HEK293 (cell line): Measurements from ENCODE around the gene CLCNKB.
"Not testable (repeated sequence)": the region's sequence is repeated elsewhere in the genome, so short reads cannot be mapped to it uniquely, and the experiment has no call there.

Experiments
- CTCF ChIA-PET: fragments of 350-600 bp; formaldehyde crosslinking; extraction: SDS; loops from one replicate; lab custom pipeline; 2021; ENCODE audit warnings: antibody characterized with exemption; lab: Yijun Ruan, JAX
- POLR2A ChIA-PET: fragments of 300-600 bp; formaldehyde crosslinking; extraction: SDS; loops from one replicate; lab custom pipeline; 2020; ENCODE audit warnings: antibody characterized with exemption, inconsistent platforms; lab: Yijun Ruan, JAX
- H3K27ac ChIP-seq: fragments of 200-500 bp; sonication (Bioruptor generic); 2 replicates; pipeline ENCODE4 v1.5.1; 2014; ENCODE audit warnings: low read depth, low read length, control low read depth, inconsistent platforms; ENCODE audit errors: extremely low read depth
- H3K36me3 ChIP-seq, 2 experiments: fragments of 200-500 bp in 1 of 2; sonication (Bioruptor generic) in 1 of 2; 1 replicate in 1 of 2; 2 replicates in 1 of 2; pipeline ENCODE4 v1.5.1; 2014 to 2017; ENCODE audit warnings: inconsistent platforms in 2 of 2, low read length in 2 of 2; ENCODE audit not compliant: control insufficient read depth in 2 of 2, insufficient read depth in 1 of 2
- H3K4me1 ChIP-seq: fragments of 200-500 bp; sonication (Bioruptor generic); 2 replicates; pipeline ENCODE4 v1.5.1; 2014; ENCODE audit warnings: mild to moderate bottlenecking, low read length, inconsistent platforms; ENCODE audit not compliant: control insufficient read depth, insufficient read depth
- H3K4me3 ChIP-seq: 2 replicates; pipeline ENCODE4 v1.5.1; 2011; ENCODE audit warnings: low read depth, mild to moderate bottlenecking, control low read depth, low read length, moderate library complexity
- H3K9me3 ChIP-seq: fragments of 200-500 bp; sonication (Bioruptor generic); 2 replicates; pipeline ENCODE4 v1.5.1; 2014; ENCODE audit warnings: low read depth, low read length, inconsistent platforms; ENCODE audit not compliant: control insufficient read depth, insufficient read depth
- BCL11B ChIP-seq: fragments of 450-650 bp; formaldehyde crosslinking; IDR thresholded peaks from 2 replicates; pipeline ENCODE4 v1.5.1; 2016; ENCODE audit warnings: low read depth, missing biosample characterization, missing genetic modification characterization
- GLIS1 ChIP-seq: fragments of 450-650 bp; formaldehyde crosslinking; IDR thresholded peaks from 2 replicates; pipeline ENCODE4 v1.5.1; 2016; ENCODE audit warnings: missing biosample characterization, missing genetic modification characterization
- GLIS2 ChIP-seq: fragments of 450-650 bp; formaldehyde crosslinking; IDR thresholded peaks from 2 replicates; pipeline ENCODE4 v1.5.1; 2016; ENCODE audit warnings: missing biosample characterization, missing genetic modification characterization
- HOXA7 ChIP-seq: sonication (generic); formaldehyde crosslinking; IDR thresholded peaks from 2 replicates; pipeline ENCODE4 v1.8.1; 2022; ENCODE audit warnings: missing genetic modification reagents, borderline replicate concordance
- SETDB1 ChIP-seq: IDR thresholded peaks from one replicate; pipeline ENCODE4 v1.6.1; 2017; ENCODE audit warnings: mild to moderate bottlenecking, low read length, moderate library complexity, mixed read lengths; ENCODE audit not compliant: insufficient read length
- ZBTB44 ChIP-seq: fragments of 450-650 bp; IDR thresholded peaks from 2 replicates; pipeline ENCODE4 v1.5.1; 2018; ENCODE audit warnings: missing biosample characterization, mild to moderate bottlenecking, missing genetic modification characterization
- ZIC2 ChIP-seq: fragments of 450-650 bp; formaldehyde crosslinking; IDR thresholded peaks from 2 replicates; pipeline ENCODE4 v1.5.1; 2016; ENCODE audit warnings: missing biosample characterization, missing genetic modification characterization
- ZNF121 ChIP-seq: fragments of 450-650 bp; formaldehyde crosslinking; IDR thresholded peaks from 2 replicates; pipeline ENCODE4 v1.5.1; 2016; ENCODE audit warnings: missing biosample characterization, missing genetic modification characterization
- ZNF133 ChIP-seq: fragments of 450-650 bp; formaldehyde crosslinking; IDR thresholded peaks from 2 replicates; pipeline ENCODE4 v1.5.1; 2016; ENCODE audit warnings: missing biosample characterization, missing genetic modification characterization
- ZNF211 ChIP-seq: fragments of 450-650 bp; formaldehyde crosslinking; IDR thresholded peaks from 2 replicates; pipeline ENCODE4 v1.5.1; 2016; ENCODE audit warnings: low read depth, missing biosample characterization, missing genetic modification characterization
- ZNF214 ChIP-seq: fragments of 450-650 bp; formaldehyde crosslinking; IDR thresholded peaks from 2 replicates; pipeline ENCODE4 v1.5.1; 2017; ENCODE audit warnings: missing biosample characterization, mild to moderate bottlenecking, missing genetic modification characterization, borderline replicate concordance
- ZNF223 ChIP-seq: fragments of 450-650 bp; formaldehyde crosslinking; IDR thresholded peaks from 2 replicates; pipeline ENCODE4 v1.5.1; 2016; ENCODE audit warnings: missing biosample characterization, missing genetic modification characterization
- ZNF274 ChIP-seq, 2 experiments: fragments of 200-500 bp in 1 of 2; fragments of 450-650 bp in 1 of 2; sonication (Bioruptor generic) in 1 of 2; formaldehyde crosslinking in 1 of 2; IDR thresholded peaks; 2 replicates each; pipeline versions ENCODE4 v1.5.1 to v1.6.1; 2014 to 2016; ENCODE audit warnings: borderline replicate concordance in 1 of 2, inconsistent platforms in 1 of 2, low read length in 1 of 2, missing biosample characterization in 1 of 2, missing genetic modification characterization in 1 of 2
- ZNF292 ChIP-seq: fragments of 450-650 bp; formaldehyde crosslinking; IDR thresholded peaks from 2 replicates; pipeline ENCODE4 v1.5.1; 2016; ENCODE audit warnings: low read depth, missing biosample characterization, missing genetic modification characterization, borderline replicate concordance
- ZNF510 ChIP-seq: fragments of 450-650 bp; formaldehyde crosslinking; IDR thresholded peaks from 2 replicates; pipeline ENCODE4 v1.5.1; 2018; ENCODE audit warnings: mild to moderate bottlenecking, missing genetic modification characterization, missing biosample characterization; ENCODE audit not compliant: insufficient replicate concordance
- ZNF664 ChIP-seq: fragments of 450-650 bp; formaldehyde crosslinking; IDR thresholded peaks from 2 replicates; pipeline ENCODE4 v1.5.1; 2016; ENCODE audit warnings: missing biosample characterization, missing genetic modification characterization
- ZSCAN30 ChIP-seq: fragments of 450-650 bp; IDR thresholded peaks from 2 replicates; pipeline ENCODE4 v1.5.1; 2018; ENCODE audit warnings: missing biosample characterization, mild to moderate bottlenecking, missing genetic modification characterization, moderate library complexity

Gene CLCNKB

DNA sequence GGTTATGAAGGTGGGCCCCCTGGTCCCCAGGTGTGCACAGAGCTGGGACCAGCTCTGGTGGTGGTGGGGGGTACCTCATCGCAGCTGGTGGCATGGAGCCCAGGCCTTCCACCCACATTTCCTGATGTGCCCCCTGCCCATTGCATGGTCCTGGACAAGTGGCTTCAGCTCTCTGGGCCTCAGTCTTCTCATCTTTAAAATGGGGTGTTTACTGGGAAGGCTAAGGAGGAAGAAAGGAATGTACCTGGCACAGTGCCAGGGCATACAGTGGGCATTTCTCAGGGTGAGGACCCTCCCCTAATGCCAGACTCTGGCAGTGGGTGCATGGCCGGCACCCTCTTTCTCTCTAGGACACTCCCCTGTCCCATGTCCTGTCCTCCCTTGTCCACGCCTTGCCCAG is 7.5 kb downstream of the CLCNKB start:
- Histone ChIP-seq H3K27ac (no peak overlapping the region), H3K4me1 (no peaks in the 10 kb centered on the region), H3K9me3 (no peaks in the 10 kb centered on the region), H3K36me3 (no peaks in the 10 kb centered on the region), H3K4me3 (no peak overlapping the region)
- ChIA-PET POLR2A (no interaction called here), CTCF (no interaction called here)
- TF ChIP-seq ZNF133 (no peak), ZNF292 (tag by site-specific recombination) (no peak), ZSCAN30 (tag by site-specific recombination) (no peak), BCL11B (tag by site-specific recombination) (no peak), ZNF223 (no peak), ZBTB44 (tag by site-specific recombination) (no peak), ZIC2 (no peak), ZNF274 (IDR thresholded peaks at IDR 0.05; ENCODE audit: low read length) (no peak), ZNF274 (tag by site-specific recombination; IDR thresholded peaks at IDR 0.05; ENCODE audit: borderline replicate concordance) (no peak)

GRCh38 chr1:16051949-16052348 is 8.4 kb downstream of the CLCNKB start:
- H3K9me3 ChIP-seq, H3K4me1 ChIP-seq, POLR2A ChIA-PET, H3K36me3 ChIP-seq, H3K27ac ChIP-seq, H3K4me3 ChIP-seq: not testable (repeated sequence)
- CTCF ChIA-PET = interaction anchor here (5.3 kb wide), 1 partner anchor 43 kb away, joined by 47 read pairs; no protein-coding TSS in a partner anchor

DNA sequence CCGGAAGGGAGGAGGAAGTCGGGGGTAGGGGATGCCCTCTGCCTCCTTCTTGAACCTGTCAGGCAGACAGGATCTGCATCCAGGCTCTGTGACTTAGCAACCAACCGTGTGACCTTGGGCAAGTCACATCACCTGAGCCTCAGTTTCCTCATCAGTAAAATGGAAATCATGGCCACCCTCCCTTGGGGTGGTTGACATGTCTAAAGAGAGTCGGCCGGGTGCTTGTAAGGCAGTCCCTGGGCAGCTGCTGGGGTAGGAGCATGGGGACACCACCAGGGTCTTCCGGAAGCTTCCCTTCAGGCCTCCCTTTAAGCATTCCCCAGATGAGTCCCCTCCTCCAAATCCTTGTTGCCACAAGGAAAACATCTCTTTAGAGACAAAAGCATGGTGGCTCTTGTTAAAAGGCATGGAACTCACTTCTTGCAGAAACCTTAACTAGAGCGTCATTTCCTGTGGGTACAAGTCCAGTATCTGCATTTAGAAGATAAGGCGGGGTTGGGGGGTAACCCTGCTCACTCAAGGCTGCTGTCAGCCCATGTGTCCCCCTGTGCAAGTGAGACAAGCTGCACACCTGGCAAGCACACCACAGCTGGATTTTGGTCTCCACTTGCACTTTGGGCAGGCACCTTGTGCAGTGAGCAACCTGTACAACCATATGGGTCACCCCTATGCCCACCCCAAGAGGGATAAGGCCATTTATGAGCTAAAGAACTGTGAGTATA is 10.4 kb downstream of the CLCNKB start:
- Histone ChIP-seq H3K36me3 (no peaks in the 10 kb centered on the region), H3K4me1 (no peaks in the 10 kb centered on the region), H3K4me3 (no peak overlapping the region), H3K9me3 (no peaks in the 10 kb centered on the region)
- ChIA-PET POLR2A (no interaction called here), CTCF (interaction anchor here (0.6 to 5.3 kb wide), 4 partner anchors 17 to 49 kb away, joined by 3 to 47 read pairs (median 6); no protein-coding TSS in a partner anchor)
- TF ChIP-seq ZNF510 (tag by site-specific recombination) (no peak), SETDB1 (no peak), ZIC2 (no peak), ZNF214 (tag by site-specific recombination) (no peak)
- TF ChIP-seq, all 188 proteins: peak for 0
- H3K27ac ChIP-seq = no peak overlapping the region

DNA sequence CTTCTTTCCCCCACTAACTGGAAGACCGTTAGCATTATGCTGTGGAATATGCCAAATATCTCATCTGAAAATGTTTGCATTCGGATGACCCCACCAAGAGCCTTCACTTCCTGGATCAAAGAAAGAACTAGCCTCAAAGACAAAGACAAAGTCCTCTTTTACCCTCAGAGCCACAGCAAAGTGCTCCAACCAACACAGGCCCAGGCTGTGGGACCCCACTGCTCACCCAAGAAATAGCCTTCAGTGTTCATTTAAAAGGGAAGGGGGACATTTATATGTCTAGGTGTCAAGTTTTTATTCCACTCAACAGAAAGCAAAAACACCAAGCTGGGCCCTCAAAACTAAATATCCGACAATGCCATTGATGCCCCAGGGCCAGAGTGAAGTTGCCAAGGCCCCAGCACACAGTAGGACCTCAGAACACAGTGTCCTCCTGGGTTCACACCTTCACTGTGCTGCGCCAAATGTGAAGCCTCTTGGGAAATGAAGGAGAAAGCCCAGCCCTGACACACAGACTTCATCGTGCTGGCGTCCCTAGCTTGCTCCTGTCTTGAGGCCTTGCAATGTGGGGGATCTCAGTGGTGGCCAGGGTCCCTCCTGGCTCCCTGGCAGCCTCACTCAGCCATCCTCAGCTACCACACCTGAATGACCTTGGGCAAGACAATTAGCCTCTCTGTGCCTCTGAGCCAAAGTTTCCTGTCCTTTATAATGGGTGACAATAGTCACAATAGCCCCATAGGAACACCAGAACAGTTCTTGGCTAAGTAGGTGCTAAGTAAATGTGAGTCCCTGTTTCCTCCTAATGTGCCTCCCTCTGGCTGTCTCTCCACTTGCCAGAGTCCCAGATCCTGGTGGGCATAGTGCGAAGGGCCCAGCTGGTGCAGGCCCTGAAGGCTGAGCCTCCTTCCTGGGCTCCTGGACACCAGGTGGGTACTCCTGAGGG is 11.3 kb downstream of the CLCNKB start:
- H3K27ac ChIP-seq = no peak overlapping the region
- POLR2A ChIA-PET = no interaction called here
- no peaks in the 10 kb centered on the region for H3K9me3 ChIP-seq
- H3K4me3 ChIP-seq = no peak overlapping the region
- no peaks in the 10 kb centered on the region for H3K36me3 ChIP-seq
- H3K4me1 ChIP-seq = no peaks in the 10 kb centered on the region
- CTCF ChIA-PET = interaction anchor here (0.6 to 5.3 kb wide), 7 partner anchors 10 to 149 kb away, joined by 3 to 47 read pairs (median 5); no protein-coding TSS in a partner anchor
- TF ChIP-seq ZNF121 (tag by site-specific recombination) (peak; percentile 77), HOXA7 (CRISPR knock-in tag) (no peak), GLIS2 (0 out of 2 replicates have a peak, but pooled peaks have one; percentile 4), ZNF211 (tag by site-specific recombination) (no peak), ZNF664 (tag by site-specific recombination) (peak; percentile 85), GLIS1 (peak; percentile 64)
- TF ChIP-seq, all 188 proteins: peak for 4
